T-cell (primary cell): ENCODE measurements around the gene CERS6. TPM values are rescaled to one million over a fixed set of nuclear protein-coding genes. Genes with fewer than 3 reads are reported as not detected.

Experiments used
- ATAC-seq, 4 experiments: fragments of 200-7000 bp in 3 of 4; fragments of 150-1000 bp in 1 of 4; cut with Tn5 transposase; replicated peaks in 1 of 4; 1 replicate in 3 of 4; 2 replicates in 1 of 4; pipeline ENCODE4 v1.10.0; 2021; ENCODE audit warnings: moderate library complexity in 3 of 4, mild to moderate bottlenecking in 2 of 4, moderate number of reproducible peaks in 1 of 4
- CTCF ChIA-PET, 2 donors: fragments of 300-600 bp; sonication (Branson Sonifier 250); formaldehyde crosslinking; loops; one replicate each; lab custom pipeline; 2022; ENCODE audit warnings: antibody characterized with exemption in 2 of 2; lab: Charles Lee
- POLR2A ChIA-PET, 2 donors: fragments of 300-600 bp; sonication (Branson Sonifier 250); formaldehyde crosslinking; loops; one replicate each; lab custom pipeline; 2022; ENCODE audit warnings: antibody characterized with exemption in 2 of 2; lab: Charles Lee
- DNase-seq, 35 experiments: peaks; one replicate each; pipeline versions ENCODE4 v3.0.0 to v3.0.0-alpha.2; 2013 to 2023
- H3K27ac ChIP-seq: one replicate; pipeline ENCODE4 v1.5.1; 2013; ENCODE audit warnings: low read length
- H3K27me3 ChIP-seq, 2 experiments: replicated peaks in 1 of 2; 1 replicate in 1 of 2; 2 replicates in 1 of 2; pipeline versions ENCODE4 v1.6.1 to v1.7.0; 2013; ENCODE audit warnings: low read length in 1 of 2, mixed read lengths in 1 of 2; ENCODE audit not compliant: control insufficient read depth in 2 of 2, insufficient read depth in 2 of 2; ENCODE audit errors: extremely low read depth in 1 of 2
- H3K36me3 ChIP-seq, 2 donors: 1 replicate in 1 of 2; 2 replicates in 1 of 2; pipeline versions ENCODE4 v1.6.1 to v1.7.0; 2013; ENCODE audit warnings: low read length in 1 of 2; ENCODE audit not compliant: control insufficient read depth in 2 of 2, insufficient read depth in 1 of 2; ENCODE audit errors: extremely low read depth in 1 of 2
- H3K4me1 ChIP-seq, 2 experiments: 1 replicate in 1 of 2; 2 replicates in 1 of 2; pipeline versions ENCODE4 v1.6.1 to v1.7.0; 2013; ENCODE audit warnings: low read length in 2 of 2, mixed read lengths in 1 of 2; ENCODE audit not compliant: insufficient read depth in 2 of 2, control insufficient read depth in 1 of 2; ENCODE audit errors: extremely low read depth in 1 of 2
- H3K4me3 ChIP-seq, 2 donors: 1 replicate in 1 of 2; 2 replicates in 1 of 2; pipeline versions ENCODE4 v1.5.1 to v1.7.0; 2013; ENCODE audit warnings: mild to moderate bottlenecking in 2 of 2, low read length in 1 of 2, moderate library complexity in 1 of 2; ENCODE audit not compliant: control insufficient read depth in 1 of 2; ENCODE audit errors: extremely low read depth in 1 of 2
- H3K9me3 ChIP-seq: 2 replicates; pipeline ENCODE4 v1.7.0; 2013
- H3K27ac Mint-ChIP-seq, 2 donors: one replicate each; pipeline ENCODE4 v1.8.0; 2020 to 2021; ENCODE audit warnings: mild to moderate bottlenecking in 2 of 2, mixed read lengths in 2 of 2
- H3K27me3 Mint-ChIP-seq, 2 donors: one replicate each; pipeline ENCODE4 v1.8.0; 2021 to 2022; ENCODE audit warnings: mixed read lengths in 2 of 2
- H3K36me3 Mint-ChIP-seq: one replicate; pipeline ENCODE4 v1.8.0; 2021; ENCODE audit warnings: mixed read lengths
- H3K4me1 Mint-ChIP-seq, 3 donors: one replicate each; pipeline ENCODE4 v1.8.0; 2020 to 2022; ENCODE audit warnings: mixed read lengths in 3 of 3, mild to moderate bottlenecking in 1 of 3
- H3K4me3 Mint-ChIP-seq, 3 donors: one replicate each; pipeline ENCODE4 v1.8.0; 2020 to 2022; ENCODE audit warnings: mild to moderate bottlenecking in 3 of 3, mixed read lengths in 3 of 3, moderate library complexity in 3 of 3
- H3K9me3 Mint-ChIP-seq, 3 donors: one replicate each; pipeline ENCODE4 v1.8.0; 2020 to 2022; ENCODE audit warnings: mixed read lengths in 3 of 3
- WGBS: methylation state at CpG from one replicate; pipeline ENCODE4 v1.1.5; 2013; ENCODE audit warnings: missing lambda C conversion rate; ENCODE audit not compliant: insufficient coverage; 5-methylcytosine and 5-hydroxymethylcytosine counted together
- total RNA-seq, 35 experiments: library from RNA in 6 of 35; stranded (reverse) in 6 of 35; fragments of 120-200 nt in 1 of 35; gene quantifications; one replicate each; pipeline versions ENCODE4 v1.2.1 to v1.2.4 and lab custom pipeline; 2013 to 2026

Gene CERS6
- total RNA-seq, 5 donors from 2014 or later (not counting 1 experiment from before 2014, with no cell fraction given): 11.1 to 20.3 (median 13.6) TPM

DNA sequence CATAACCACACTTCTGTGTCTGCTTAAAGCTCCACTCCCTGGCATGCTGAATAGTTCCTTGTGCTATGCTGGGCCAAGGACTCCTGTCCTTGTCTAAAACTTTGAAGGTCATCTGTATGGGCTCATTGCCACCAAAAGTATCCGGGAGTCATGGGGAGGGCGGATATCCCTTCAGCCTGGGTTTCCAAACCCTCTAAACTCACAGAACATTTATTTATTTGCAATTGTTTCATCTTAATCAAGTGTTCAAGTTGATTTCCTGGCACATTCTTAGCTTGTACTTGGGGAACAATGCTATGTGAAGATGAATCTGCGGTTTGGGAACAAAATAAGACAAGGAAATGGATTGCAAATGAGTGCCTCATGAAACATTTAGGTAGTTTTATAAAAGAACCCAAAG lies 348.1 kb downstream of the CERS6 start:
- no peak overlapping the region for H3K27ac ChIP-seq
- H3K4me1 ChIP-seq: peaks cover 0 to 2% of the 10 kb centered on the region in 2 experiments
- ChIA-PET POLR2A (interaction anchor here in 1 of 2 donors (0.5 kb wide), 1 partner anchor 649 kb away, joined by 3 read pairs; no protein-coding TSS in a partner anchor), CTCF (no interaction called here)
- H3K27me3 ChIP-seq: no peaks in the 10 kb centered on the region
- DNase-seq: no peak
- no peaks in the 10 kb centered on the region for H3K36me3 ChIP-seq
- no peaks in the 10 kb centered on the region for H3K9me3 ChIP-seq
- no peak overlapping the region for H3K4me3 Mint-ChIP-seq
- H3K27ac Mint-ChIP-seq: no peak overlapping the region
- H3K36me3 Mint-ChIP-seq: no peaks in the 10 kb centered on the region
- peaks cover 0 to 2% of the 10 kb centered on the region in 2 donors for H3K27me3 Mint-ChIP-seq
- H3K4me1 Mint-ChIP-seq: peaks cover 0 to 6% (median 5%) of the 10 kb centered on the region in 3 donors
- H3K9me3 Mint-ChIP-seq: no peaks in the 10 kb centered on the region
- WGBS: no CpG with 5 or more reads among the region's 3 CpGs
- ATAC-seq: no peak
- H3K4me3 ChIP-seq: no peak overlapping the region

DNA sequence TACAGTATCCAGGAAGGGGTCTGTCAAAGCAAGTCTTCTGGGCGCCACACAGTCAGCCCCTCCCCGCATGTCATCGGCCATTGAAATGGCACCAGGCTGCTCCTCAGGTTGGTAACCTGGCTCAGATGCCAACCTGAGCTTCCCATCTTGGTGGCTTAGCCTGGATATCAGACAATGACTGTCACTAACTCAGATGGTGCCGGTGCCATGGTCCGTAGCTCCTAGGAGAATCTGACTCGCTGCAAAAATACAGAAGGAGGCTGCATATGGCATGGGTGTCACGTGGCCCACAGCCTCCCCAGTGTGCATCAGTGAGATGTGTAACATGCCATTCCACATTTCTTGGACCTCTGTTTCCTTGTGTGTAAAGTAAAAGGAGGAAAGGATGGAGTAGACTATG lies 349.5 kb downstream of the CERS6 start:
- H3K36me3 ChIP-seq: no peaks in the 10 kb centered on the region
- no peak overlapping the region for H3K27ac ChIP-seq
- DNase-seq (no peak), ATAC-seq (no peak)
- Mint-ChIP-seq H3K27ac (no peak overlapping the region), H3K4me3 (no peak overlapping the region), H3K36me3 (no peaks in the 10 kb centered on the region), H3K4me1 (peaks cover 0 to 6% (median 5%) of the 10 kb centered on the region in 3 donors), H3K9me3 (no peaks in the 10 kb centered on the region), H3K27me3 (no peaks in the 10 kb centered on the region)
- H3K4me1 ChIP-seq: peaks cover 0 to 2% of the 10 kb centered on the region in 2 experiments
- H3K9me3 ChIP-seq: no peaks in the 10 kb centered on the region
- no peaks in the 10 kb centered on the region for H3K27me3 ChIP-seq
- no peak overlapping the region for H3K4me3 ChIP-seq
- ChIA-PET POLR2A (no interaction called here), CTCF (no interaction called here)
- 90% methylated on average over 6 of the region's 7 CpGs for WGBS

DNA sequence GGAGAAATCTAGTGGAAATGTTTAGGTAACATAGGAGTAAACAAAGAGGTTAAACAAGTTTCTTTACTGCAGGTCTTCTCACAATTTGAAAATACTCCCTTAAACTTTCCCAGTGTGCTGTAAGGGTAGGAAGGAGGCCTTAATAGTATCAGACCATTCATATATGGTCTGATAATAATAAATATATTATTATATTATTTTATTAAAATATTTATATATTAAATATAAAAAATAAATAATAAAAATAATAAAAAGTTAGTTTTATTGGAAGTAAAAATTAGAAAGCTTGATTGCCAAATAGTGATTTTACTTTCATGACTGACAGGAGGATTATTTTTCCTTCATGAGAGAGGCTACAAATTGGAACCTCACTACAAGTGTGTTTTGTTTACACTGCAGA lies 353.5 kb downstream of the CERS6 start:
- Histone ChIP-seq H3K4me3 (no peak overlapping the region), H3K9me3 (no peaks in the 10 kb centered on the region), H3K27me3 (no peaks in the 10 kb centered on the region), H3K4me1 (no peaks in the 10 kb centered on the region), H3K36me3 (no peaks in the 10 kb centered on the region), H3K27ac (no peak overlapping the region)
- Mint-ChIP-seq H3K27ac (no peak overlapping the region), H3K4me1 (no peaks in the 10 kb centered on the region), H3K4me3 (no peak overlapping the region), H3K9me3 (no peaks in the 10 kb centered on the region), H3K27me3 (no peaks in the 10 kb centered on the region), H3K36me3 (no peaks in the 10 kb centered on the region)
- CTCF ChIA-PET: no interaction called here
- POLR2A ChIA-PET: no interaction called here
- ATAC-seq (no peak), DNase-seq (no peak)

DNA sequence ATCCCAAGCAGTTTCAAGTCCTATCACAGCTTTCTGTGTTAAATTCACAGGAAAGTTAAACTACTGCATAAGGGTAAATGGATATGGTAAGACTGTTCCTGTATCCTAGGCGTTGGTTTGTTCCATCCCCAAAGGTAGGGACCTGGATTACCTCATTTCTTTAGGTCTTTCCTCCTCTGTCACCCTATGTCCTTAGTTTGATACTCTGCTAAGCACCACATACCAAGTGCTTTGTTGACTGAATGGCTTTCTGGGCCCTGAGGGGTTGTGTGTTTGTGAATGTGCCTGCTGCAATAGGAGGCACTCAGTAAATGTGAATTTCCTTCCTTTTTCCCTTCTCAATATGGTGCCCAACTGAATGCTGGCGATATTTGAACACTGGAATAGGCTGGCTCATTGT lies 354.2 kb downstream of the CERS6 start:
- POLR2A ChIA-PET: no interaction called here
- Histone ChIP-seq H3K4me1 (no peaks in the 10 kb centered on the region), H3K27me3 (no peaks in the 10 kb centered on the region), H3K36me3 (no peaks in the 10 kb centered on the region), H3K27ac (no peak overlapping the region), H3K9me3 (no peaks in the 10 kb centered on the region), H3K4me3 (no peak overlapping the region)
- CTCF ChIA-PET: no interaction called here
- no CpG with 5 or more reads among the region's 2 CpGs for WGBS
- Mint-ChIP-seq H3K9me3 (no peaks in the 10 kb centered on the region), H3K4me1 (no peaks in the 10 kb centered on the region), H3K27me3 (no peaks in the 10 kb centered on the region), H3K27ac (no peak overlapping the region), H3K36me3 (no peaks in the 10 kb centered on the region), H3K4me3 (no peak overlapping the region)
- no peak for DNase-seq
- no peak for ATAC-seq

DNA sequence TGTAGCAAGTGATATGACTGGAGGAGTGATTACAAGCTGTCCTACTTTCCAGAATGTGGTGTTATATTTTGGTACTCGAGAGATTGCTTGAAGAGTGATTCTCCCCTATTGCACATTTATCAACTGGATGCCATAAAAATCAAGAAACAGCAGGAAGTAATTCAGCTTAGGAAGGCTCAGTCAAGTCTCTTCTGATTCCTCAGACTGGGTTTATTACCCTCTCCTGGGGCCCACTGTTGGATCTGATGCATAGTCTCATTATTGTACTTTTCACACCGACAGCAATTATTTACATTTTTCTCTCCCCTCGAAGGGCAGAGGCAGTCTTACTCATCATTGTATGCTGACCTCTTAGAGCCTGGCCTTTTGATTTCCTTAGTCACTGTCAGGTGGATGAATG lies 355.6 kb downstream of the CERS6 start:
- no CpG with 5 or more reads among the region's 3 CpGs for WGBS
- Mint-ChIP-seq H3K36me3 (no peaks in the 10 kb centered on the region), H3K4me3 (no peak overlapping the region), H3K27ac (no peak overlapping the region), H3K9me3 (no peaks in the 10 kb centered on the region), H3K27me3 (no peaks in the 10 kb centered on the region), H3K4me1 (no peaks in the 10 kb centered on the region)
- ATAC-seq: no peak
- DNase-seq: no peak
- no peaks in the 10 kb centered on the region for H3K9me3 ChIP-seq
- no peak overlapping the region for H3K27ac ChIP-seq
- H3K27me3 ChIP-seq: no peaks in the 10 kb centered on the region
- ChIA-PET POLR2A (no interaction called here), CTCF (interaction anchor here in 1 of 2 donors (0.7 kb wide), 1 partner anchor 15 kb away, joined by 3 read pairs; no protein-coding TSS in a partner anchor)
- H3K36me3 ChIP-seq: no peaks in the 10 kb centered on the region
- H3K4me3 ChIP-seq: no peak overlapping the region
- H3K4me1 ChIP-seq: no peaks in the 10 kb centered on the region

DNA sequence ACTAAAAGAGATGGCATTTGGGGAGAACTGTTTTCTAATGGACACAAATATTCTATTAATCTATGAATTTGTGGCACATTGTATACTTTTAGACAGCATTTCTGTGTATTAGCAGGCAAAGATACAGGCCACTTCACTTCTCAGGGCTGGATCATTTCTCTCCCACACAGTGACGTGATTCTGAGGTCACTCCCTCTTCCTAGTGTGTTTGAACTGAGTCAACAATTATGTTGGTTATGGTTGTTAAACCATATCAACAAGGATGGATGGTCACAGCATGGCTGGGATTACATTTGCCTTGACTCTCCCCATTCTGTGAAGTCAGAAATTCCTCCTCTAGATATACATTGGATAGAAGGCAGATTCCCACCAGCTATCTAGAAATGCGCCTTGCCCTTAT lies 358.0 kb downstream of the CERS6 start:
- H3K36me3 Mint-ChIP-seq: no peaks in the 10 kb centered on the region
- no peaks in the 10 kb centered on the region for H3K9me3 Mint-ChIP-seq
- H3K4me1 ChIP-seq: no peaks in the 10 kb centered on the region
- H3K27ac ChIP-seq: no peak overlapping the region
- POLR2A ChIA-PET: interaction anchor here in 1 of 2 donors (0.5 kb wide), 1 partner anchor 93 kb away, joined by 8 read pairs; no protein-coding TSS in a partner anchor
- no CpG with 5 or more reads among the region's 2 CpGs for WGBS
- ATAC-seq (no peak), DNase-seq (no peak)
- no peak overlapping the region for H3K4me3 ChIP-seq
- H3K27me3 Mint-ChIP-seq: peaks cover 0 to under 1% of the 10 kb centered on the region in 2 donors
- H3K4me1 Mint-ChIP-seq: no peaks in the 10 kb centered on the region
- no peak overlapping the region for H3K27ac Mint-ChIP-seq
- CTCF ChIA-PET: interaction anchor here in 1 of 2 donors (0.9 kb wide), 1 partner anchor 672 kb away, joined by 3 read pairs; no protein-coding TSS in a partner anchor
- H3K9me3 ChIP-seq: no peaks in the 10 kb centered on the region
- no peaks in the 10 kb centered on the region for H3K27me3 ChIP-seq
- H3K4me3 Mint-ChIP-seq: no peak overlapping the region
- no peaks in the 10 kb centered on the region for H3K36me3 ChIP-seq
